GM10847 (cell line): Measurements from ENCODE around the gene TSPY2.
"Not testable (repeated sequence)": the region's sequence is repeated elsewhere in the genome, so short reads cannot be mapped to it uniquely, and the experiment has no call there.

Experiments
- POLR2A ChIP-seq: IDR thresholded peaks from 2 replicates; pipeline ENCODE4 v1.6.1; 2011; ENCODE audit not compliant: insufficient read length; ENCODE audit errors: extremely low read depth

Gene TSPY2, protein sequence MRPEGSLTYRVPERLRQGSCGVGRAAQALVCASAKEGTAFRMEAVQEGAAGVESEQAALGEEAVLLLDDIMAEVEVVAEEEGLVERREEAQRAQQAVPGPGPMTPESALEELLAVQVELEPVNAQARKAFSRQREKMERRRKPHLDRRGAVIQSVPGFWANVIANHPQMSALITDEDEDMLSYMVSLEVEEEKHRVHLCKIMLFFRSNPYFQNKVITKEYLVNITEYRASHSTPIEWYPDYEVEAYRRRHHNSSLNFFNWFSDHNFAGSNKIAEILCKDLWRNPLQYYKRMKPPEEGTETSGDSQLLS

DNA sequence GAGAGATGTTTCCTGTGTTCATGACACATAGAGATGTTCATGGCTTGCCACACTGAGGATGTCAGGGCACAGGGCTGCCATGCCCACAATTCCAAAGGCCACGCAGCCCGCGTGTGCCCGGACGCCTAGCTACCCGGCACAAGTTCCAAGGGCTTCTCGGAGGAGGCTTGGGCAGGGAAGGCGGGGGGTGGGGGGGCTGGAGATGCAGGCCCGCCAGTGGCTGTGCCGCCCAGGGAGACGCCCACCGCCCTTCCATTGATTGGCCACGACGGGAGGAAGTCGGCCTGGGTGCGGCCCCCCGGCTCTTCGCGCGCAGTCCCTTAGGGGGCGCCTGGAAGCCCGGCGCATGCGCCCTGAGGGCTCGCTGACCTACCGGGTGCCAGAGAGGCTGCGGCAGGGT, at the start of gene TSPY2:
Gene TSPY2 (plus strand): TSS at position 301 of the 400 bp plus-strand sequence. CDS start 46 bp downstream, at position 347.
- not testable (repeated sequence) for TF ChIP-seq POLR2A
